K562 treated with DMSO at 1 percent for 48 hours (cell line): ENCODE data around the gene NAA60. TPM values are rescaled to one million over a fixed set of nuclear protein-coding genes. Genes with fewer than 3 reads are reported as not detected.

Source experiments
- total RNA-seq: library from RNA; unstranded; fragments of 300-600 nt; gene quantifications from 2 replicates; pipeline ENCODE4 v1.2.3, GENCODE V29; 2022; ENCODE audit warnings: low replicate concordance; ENCODE audit errors: extremely low read depth

The NAA60 gene
- not detected in 2 replicates for total RNA-seq

GRCh38 chr16:3443108-3444031 lies at the start of gene NAA60, which contains the start of gene ZNF597:
Gene NAA60 (plus strand): TSS chr16:3443680. CDS start chr16:3476228, 32,548 bp downstream.
Gene ZNF597 (minus strand): TSS chr16:3443504. CDS start chr16:3443153, 351 bp downstream.

GRCh38 chr16:3400779-3401688 lies 42.4 kb upstream of the NAA60 start, which contains the start of the genes ZNF174 and ZSCAN32:
Gene ZNF174 (plus strand): TSS chr16:3401215. CDS start chr16:3402005, 790 bp downstream.
Gene ZSCAN32 (minus strand): TSS chr16:3401004. CDS start chr16:3397557, 3,447 bp downstream.

DNA sequence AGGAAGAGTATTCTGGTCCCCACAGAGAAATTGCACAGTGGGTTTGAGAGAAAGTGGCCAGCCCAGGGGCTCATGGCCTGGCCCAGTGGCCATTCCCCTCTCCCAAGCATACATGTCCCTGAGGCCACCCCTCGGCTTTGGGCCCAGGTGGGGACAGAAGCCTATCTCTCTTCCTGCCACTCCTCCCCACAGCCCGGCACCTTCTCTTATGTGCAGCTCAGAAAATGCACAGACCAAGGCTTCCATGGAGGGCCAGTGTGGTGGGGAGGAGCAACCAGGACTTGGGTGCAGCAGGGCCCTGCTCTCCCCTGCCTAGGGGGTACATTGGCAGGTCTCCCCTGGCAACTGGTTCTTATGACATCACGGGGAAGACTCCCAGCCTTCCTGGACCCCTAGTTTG lies 51.7 kb downstream of the NAA60 start, which contains the start of gene C16orf90:
C16orf90 (minus strand) TSS at position 314 of the 400 bp plus-strand sequence; CDS start at position 246, 68 bp downstream.

Other genes starting within 250 kb of the NAA60 start
- not detected in 2 replicates for gene ZNF200, start 208.5 kb upstream of the NAA60 start, total RNA-seq
- not detected in 2 replicates for gene MEFV, start 187.0 kb upstream of the NAA60 start, total RNA-seq
- not detected in 2 replicates for gene ZNF263, start 160.2 kb upstream of the NAA60 start, total RNA-seq
- not detected in 2 replicates for gene TIGD7, start 138.2 kb upstream of the NAA60 start, total RNA-seq
- gene ZNF75A, start 138.2 kb upstream of the NAA60 start, total RNA-seq = not detected in 2 replicates
- gene OR2C1, start 87.8 kb upstream of the NAA60 start, total RNA-seq = not detected in 2 replicates
- gene ZSCAN32, start 42.7 kb upstream of the NAA60 start, total RNA-seq = not detected in 2 replicates
- not detected in 2 replicates for gene ZNF174, start 42.5 kb upstream of the NAA60 start, total RNA-seq
- gene ZNF597, start 176 bp upstream of the NAA60 start, total RNA-seq = not detected in 2 replicates
- gene C16orf90, start 51.8 kb downstream of the NAA60 start, total RNA-seq = not detected in 2 replicates
- gene CLUAP1, start 57.3 kb downstream of the NAA60 start, total RNA-seq = not detected in 2 replicates
- gene NLRC3, start 133.7 kb downstream of the NAA60 start, total RNA-seq = not detected in 2 replicates
- not detected in 2 replicates for gene SLX4, start 167.9 kb downstream of the NAA60 start, total RNA-seq
- not detected in 2 replicates for gene DNASE1, start 211.0 kb downstream of the NAA60 start, total RNA-seq